GM19467 (cell line): ENCODE data around the gene RER1.

ENCODE experiments used
- ATAC-seq: cut with Tn5 transposase; IDR thresholded peaks from one replicate; pipeline ENCODE4 v1.9.1; 2021; ENCODE audit warnings: mild to moderate bottlenecking, moderate library complexity; ENCODE audit not compliant: unreplicated experiment

Gene RER1

DNA sequence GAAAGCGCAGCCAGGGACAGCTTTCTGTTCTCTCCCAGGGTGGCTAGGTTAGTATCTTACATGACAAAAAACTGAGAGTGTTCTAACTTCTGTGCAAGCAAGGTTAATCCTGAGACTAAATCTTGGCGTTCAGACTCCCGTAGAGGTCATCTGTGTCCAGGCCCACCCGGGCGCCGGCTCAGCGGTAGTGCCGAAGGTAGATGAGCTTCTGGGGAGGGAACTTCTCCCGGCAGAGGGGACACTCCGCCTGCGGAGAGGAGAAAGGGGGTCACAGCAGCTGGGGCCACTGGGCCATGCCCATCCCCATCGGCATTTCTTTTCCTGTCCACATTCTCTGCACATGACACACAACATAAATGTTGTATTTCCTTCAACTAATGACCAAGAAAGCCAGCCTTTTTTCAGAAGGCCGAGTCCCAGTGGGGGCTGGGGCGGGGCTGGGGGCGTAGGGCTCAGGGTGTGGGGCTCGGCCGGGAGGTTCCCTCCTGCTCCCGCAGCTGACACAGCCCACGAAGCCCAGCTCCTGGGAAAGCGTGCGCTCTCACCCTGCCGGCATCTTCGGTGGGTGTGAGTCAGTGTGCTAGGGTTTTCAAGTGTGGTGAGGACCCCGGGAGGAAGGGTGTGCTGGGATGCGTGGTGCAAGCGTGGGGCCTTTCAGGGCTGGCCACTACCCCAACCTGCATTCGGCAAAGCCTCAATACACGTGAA lies 14.1 kb downstream of the RER1 start:
- ATAC-seq = no peak

DNA sequence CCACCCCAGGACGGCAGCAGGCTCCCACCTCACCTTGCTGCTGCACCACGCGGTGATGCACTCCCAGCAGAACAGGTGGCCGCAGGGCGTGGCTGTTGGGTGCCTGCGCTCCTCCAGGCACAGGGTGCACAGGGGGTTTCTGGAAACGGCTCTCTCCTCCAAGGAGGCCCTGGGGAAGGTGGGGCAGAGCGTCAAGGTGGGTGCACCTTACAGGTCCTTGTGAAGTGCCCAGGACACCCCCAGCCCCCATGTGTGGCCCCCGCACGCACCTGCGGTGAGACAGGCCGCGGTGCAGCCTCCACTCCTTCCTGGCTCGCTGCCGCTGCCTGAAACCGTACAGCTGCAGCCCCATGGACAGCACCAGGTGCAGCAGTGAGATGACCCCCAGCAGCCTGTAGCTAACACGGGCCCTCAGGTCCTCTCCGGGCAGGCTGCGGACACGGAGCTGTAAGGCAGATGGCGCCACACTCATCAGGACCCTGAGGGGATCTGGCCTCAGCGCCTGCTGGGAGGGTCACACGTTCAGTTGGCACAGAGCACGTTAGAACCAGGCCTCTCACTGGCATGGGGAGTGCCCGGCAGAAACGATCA lies 14.9 kb downstream of the RER1 start:
- no peak for ATAC-seq

DNA sequence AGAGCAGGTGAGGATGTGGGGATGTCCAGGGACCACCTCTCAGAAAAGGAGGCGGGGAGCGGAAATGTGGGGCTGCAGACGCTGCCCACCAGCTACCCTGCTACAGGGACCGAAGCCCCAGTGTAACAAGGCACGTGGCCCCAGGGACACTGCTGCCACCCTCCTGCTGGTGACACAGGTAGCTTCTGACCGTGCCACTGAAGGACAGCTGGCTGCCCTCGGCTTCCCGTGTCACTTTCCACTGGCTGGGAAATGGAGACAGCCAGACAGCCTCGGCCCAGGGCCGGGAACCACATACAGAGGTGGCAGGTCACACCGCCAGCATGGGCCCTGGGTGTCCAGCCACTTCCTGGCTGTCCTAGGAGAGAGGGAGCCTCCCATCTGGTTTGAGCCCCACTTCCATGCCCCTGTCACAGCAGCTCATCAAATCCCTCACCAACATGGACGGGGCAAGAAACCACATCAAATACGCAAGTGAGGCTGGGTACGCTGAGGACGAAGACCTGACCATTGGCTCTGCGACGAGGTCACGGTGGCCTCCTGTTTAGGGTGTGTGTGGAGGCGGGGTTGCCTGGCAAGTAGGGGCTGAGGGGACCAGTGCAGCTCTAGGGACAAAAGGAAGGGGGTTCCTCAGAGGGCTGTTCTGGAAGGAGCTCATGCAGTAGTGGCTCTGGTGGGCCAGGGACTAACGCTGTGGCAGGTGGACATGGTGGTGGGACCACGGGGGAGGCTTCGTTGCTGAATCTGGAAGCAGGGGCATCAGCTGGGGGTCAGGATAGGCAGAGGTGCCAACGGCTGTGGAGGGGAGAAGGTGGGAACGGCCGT lies 15.7 kb downstream of the RER1 start:
- no peak for ATAC-seq

DNA sequence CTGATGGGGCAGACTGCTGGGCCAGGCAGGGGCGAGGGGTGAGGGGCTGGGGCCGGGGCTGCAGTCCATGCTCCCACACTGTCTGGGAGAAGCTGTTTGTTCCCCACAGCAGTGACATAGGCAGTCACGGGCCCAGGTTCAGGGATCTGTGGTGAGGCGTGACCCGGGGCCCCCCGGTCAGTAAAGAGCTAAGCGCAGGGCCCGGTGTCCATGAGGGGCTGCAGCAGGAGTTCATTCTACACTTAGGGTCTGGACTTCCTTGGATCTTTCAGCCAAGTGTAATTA lies 16.3 kb downstream of the RER1 start:
- ATAC-seq = no peak

DNA sequence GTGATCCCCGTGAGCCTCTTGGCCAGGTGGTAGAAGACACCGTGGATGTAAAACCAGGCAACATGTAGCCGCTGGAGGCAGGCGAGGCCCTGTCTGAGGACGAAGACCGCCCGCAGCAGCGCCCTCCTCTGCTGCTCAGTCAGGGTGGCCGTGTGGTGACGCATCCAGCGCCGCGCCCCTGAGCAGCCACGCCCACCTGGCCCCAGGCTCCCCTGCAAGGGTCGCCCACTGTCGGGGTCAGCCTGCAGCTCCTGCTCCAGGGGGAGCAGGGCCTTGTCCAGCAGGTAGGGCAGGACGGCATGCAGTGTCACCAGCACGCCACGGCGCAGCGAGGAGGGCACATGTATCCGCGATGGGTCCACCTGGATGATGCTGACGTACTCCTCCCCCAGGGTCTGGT lies 16.8 kb downstream of the RER1 start:
- ATAC-seq = no peak

DNA sequence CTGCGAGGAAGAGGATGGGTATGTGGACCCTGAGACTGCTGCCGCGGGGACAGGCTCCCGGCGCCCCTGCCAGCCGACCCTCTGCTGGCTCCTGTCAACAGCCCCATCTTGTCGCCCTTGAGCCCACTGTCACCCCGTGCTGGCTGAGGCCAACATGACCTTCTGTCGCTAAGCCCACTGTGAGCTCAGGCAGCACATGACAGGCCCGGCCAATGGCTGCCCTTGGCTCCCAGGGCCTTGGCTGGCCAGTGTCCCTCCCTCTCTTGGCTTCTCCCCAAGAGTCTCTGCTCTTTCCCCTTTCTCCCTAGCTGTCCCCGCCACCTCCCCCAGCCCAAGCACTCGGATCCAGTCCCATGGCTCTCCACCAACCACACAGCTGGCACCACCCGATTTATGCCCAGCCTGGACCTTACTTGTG lies 17.2 kb downstream of the RER1 start:
- ATAC-seq = no peak

GRCh38 chr1:2409745-2410144 lies 18.1 kb downstream of the RER1 start:
- no peak for ATAC-seq

DNA sequence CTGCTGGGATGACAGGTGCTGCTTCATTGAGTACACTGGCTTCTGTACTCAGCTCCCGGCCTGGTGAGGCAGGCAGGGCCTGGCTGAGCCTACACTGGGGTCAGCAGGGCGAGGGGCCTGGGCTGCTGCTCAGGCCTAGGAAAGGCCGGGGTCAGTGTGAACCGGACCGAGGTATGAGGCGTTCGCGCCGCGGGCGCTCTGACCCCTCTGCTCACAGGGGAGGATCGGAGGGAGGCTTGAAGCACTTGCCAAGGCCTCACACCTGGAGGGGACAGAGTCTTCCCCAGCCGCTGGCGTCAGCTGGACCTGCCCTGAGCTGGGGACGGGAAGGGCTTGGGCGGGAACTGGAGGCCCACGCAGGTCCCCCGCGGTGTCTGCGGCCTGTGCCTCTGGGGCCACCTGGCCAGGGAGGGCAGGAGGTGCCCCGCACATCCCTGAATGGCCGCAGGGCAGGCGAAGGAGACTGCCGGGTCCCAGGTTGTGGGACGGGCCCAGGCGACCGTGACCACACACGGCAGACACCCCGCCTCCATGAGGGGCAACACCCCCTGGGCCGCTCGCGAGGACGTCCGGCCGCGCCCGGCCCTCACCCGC lies 20.3 kb downstream of the RER1 start:
- ATAC-seq = peak; percentile 24

GRCh38 chr1:2412395-2412772 lies 20.7 kb downstream of the RER1 start, which contains the start of gene PEX10:
Gene PEX10 (minus strand): TSS chr1:2412564. CDS start chr1:2412502, 62 bp downstream.
- peak; percentile 73 for ATAC-seq

- ATAC-seq = peak; percentile 12
Observed at GRCh38 chr1:2412773-2413494, 21.3 kb downstream of the RER1 start.

- ATAC-seq = no peak
Observed at GRCh38 chr1:2413495-2414296, 22.1 kb downstream of the RER1 start.

DNA sequence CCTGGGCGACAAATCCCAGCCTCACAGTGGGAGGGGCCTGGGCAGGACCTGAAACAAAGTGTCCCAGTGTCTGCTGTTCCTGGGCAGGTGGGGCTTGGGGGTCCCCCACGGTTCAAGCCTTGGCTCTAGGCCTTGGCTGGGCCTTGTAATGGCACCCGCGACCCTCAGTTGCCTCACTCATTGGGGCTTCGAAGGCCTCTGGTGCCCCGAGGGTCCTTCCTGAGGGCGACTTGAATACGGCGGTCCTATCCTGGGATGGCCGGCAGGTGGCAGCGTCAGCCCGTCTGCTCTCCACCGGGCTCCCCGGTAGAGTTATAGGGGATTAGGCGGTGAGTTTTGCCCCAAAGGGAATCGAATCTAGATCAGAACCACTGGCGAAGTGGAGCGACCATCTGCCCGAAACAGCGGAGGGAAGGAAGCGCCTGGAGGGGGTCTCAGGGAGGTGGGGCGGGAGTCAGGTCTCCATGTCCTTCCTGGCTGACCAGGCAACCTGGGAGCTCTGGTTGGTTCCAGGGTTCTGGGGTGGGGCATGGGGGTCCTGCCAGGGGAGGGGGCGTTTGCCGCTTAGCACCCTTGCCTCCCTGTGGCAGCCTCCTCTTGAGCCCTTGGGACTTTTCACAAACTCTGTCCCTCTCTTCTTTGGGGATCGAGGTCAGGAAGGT lies 22.8 kb downstream of the RER1 start:
- no peak for ATAC-seq

DNA sequence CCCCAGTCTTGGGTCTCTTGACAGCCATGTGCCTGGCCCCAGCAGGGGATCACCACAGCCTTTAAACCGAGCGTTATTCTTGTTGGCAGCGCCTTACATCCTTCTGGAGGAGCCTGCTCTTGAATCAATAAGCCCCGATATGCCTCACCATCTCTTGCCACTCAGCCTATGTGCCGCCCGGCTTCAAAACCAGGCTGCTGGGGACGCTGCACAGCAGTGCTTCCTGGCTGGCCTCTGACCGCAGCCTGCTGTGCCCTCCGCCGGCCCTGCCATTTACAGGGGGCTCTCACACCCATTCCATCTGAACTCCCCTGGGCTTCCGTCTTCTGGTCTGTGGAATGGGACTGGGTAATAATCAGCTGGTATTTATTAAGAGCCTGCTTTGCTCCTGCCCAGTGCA lies 23.7 kb downstream of the RER1 start:
- no peak for ATAC-seq

GRCh38 chr1:2415801-2416208 lies 24.2 kb downstream of the RER1 start:
- no peak for ATAC-seq

DNA sequence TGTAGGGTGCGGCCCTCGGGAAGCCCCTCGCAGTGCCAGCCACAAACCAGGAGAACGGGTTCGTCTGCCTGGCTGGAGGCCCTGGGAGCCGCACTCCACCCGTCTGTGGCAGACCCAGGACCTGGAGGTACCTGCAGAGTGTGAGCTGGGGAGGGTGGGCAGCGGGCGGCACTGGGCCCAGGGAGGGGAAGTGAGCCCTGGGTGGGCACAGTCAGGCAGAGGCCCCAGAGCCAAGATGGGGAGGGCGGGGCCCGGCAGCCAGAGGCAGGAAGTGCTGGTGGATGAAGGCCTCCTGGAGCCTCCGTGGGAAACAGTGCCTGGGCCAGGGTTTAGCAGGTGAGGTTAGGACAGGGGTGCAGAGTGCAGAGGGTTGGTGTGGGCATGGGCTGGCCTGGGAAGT lies 24.8 kb downstream of the RER1 start:
- ATAC-seq = no peak

DNA sequence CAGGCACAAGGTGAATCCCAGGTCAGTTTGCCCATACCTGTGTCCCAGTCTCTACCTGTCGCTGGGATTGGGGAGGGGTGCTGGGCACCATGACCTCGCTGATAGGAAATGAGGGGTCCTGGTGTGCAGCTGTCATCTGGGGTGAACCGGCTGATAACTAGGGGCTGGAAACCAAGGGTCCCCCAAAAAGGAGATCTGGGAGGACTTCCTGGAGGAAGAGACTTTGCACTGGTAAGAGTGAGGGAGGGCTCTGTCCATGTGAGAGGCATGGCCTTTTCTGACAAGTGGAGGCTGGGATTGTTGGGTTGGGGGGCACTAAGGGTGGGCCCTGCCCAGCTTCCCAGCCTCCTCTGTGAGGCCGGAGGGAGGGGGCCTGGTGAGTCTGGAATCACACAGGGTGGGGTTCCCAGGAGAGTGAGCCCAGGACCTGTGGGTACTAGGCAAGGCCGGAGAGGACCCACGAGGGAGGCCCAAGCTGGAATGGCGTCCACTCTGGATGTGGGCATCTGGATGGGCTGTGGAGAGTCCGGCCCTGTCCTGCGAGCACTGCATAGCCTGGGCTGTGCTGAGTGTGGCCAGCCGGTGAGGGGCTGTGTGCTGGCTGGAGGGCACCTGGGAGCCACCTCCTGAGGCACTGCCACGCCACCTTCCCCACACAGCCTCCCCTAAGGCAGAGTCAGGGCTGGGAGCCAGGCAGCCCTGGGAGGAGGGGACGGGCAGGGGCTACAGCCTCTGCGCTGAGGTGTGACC lies 25.6 kb downstream of the RER1 start:
- ATAC-seq = no peak

GRCh38 chr1:2417833-2418225 lies 26.2 kb downstream of the RER1 start:
- no peak for ATAC-seq

GRCh38 chr1:2418791-2419320 lies 27.2 kb downstream of the RER1 start:
- no peak for ATAC-seq

DNA sequence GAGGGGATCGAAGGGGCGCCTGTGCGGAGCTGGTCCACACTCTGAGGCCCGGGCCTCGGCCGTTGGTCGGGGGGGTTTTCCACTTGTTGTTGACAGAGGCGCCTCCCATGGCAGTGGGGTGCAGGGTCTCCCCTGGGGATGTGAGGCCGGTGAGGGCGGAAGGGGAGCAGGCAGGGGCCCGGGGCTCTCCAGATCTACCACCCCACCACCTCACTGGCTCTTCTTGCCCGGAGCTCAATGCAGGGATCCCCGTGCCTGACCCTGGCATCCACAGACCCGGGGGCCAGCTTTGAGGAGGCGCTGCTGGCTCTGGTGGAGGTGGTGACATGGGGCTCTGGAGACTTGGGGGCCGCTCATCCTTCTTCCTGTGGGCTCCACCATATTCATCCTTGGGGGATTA lies 27.8 kb downstream of the RER1 start:
- ATAC-seq = no peak
